PFSK-1 (cell line): ENCODE results near the gene CHRNA9.

Experiments used
- FOXP2 ChIP-seq: optimal IDR thresholded peaks from 2 replicates; pipeline ENCODE3; 2011; ENCODE audit warnings: borderline replicate concordance, control low read depth, inconsistent platforms; ENCODE audit not compliant: insufficient read depth; ENCODE audit errors: extremely low read length, extremely low read depth
- POLR2AphosphoS5 ChIP-seq: IDR thresholded peaks from 2 replicates; pipeline ENCODE4 v1.6.1; 2012; ENCODE audit warnings: low read depth, mild to moderate bottlenecking, control low read depth, low read length, moderate library complexity
- SIN3A ChIP-seq: IDR thresholded peaks from 2 replicates; pipeline ENCODE4 v1.6.1; 2012; ENCODE audit warnings: mild to moderate bottlenecking, low read length, moderate library complexity, borderline replicate concordance; ENCODE audit not compliant: insufficient read depth
- TAF1 ChIP-seq: IDR thresholded peaks from 2 replicates; pipeline ENCODE4 v1.6.1; 2012; ENCODE audit warnings: low read length, control low read depth, borderline replicate concordance; ENCODE audit not compliant: insufficient read depth
- TF ChIP-seq, protein P1 (sequence below), 2 experiments: IDR thresholded peaks; 2 replicates each; pipeline versions ENCODE4 v1.6.1 to v1.8.0; 2011 to 2012; ENCODE audit warnings: low read depth in 2 of 2, low read length in 2 of 2, control low read depth in 1 of 2, inconsistent platforms in 1 of 2, mild to moderate bottlenecking in 1 of 2, moderate library complexity in 1 of 2; ENCODE audit not compliant: insufficient read depth in 1 of 2

The CHRNA9 gene

GRCh38 chr4:40306976-40307375, 28.2 kb upstream of the CHRNA9 start:
- no peak for TF ChIP-seq FOXP2
- TF ChIP-seq POLR2AphosphoS5, result no peak

- TF ChIP-seq POLR2AphosphoS5 (no peak), TAF1 (no peak), FOXP2 (no peak), SIN3A (no peak)
- TF ChIP-seq, protein P1, sequence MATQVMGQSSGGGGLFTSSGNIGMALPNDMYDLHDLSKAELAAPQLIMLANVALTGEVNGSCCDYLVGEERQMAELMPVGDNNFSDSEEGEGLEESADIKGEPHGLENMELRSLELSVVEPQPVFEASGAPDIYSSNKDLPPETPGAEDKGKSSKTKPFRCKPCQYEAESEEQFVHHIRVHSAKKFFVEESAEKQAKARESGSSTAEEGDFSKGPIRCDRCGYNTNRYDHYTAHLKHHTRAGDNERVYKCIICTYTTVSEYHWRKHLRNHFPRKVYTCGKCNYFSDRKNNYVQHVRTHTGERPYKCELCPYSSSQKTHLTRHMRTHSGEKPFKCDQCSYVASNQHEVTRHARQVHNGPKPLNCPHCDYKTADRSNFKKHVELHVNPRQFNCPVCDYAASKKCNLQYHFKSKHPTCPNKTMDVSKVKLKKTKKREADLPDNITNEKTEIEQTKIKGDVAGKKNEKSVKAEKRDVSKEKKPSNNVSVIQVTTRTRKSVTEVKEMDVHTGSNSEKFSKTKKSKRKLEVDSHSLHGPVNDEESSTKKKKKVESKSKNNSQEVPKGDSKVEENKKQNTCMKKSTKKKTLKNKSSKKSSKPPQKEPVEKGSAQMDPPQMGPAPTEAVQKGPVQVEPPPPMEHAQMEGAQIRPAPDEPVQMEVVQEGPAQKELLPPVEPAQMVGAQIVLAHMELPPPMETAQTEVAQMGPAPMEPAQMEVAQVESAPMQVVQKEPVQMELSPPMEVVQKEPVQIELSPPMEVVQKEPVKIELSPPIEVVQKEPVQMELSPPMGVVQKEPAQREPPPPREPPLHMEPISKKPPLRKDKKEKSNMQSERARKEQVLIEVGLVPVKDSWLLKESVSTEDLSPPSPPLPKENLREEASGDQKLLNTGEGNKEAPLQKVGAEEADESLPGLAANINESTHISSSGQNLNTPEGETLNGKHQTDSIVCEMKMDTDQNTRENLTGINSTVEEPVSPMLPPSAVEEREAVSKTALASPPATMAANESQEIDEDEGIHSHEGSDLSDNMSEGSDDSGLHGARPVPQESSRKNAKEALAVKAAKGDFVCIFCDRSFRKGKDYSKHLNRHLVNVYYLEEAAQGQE (IDR thresholded peaks at IDR 0.05; ENCODE audit: insufficient read depth in 1 of 2, low read depth in 2 of 2, low read length in 2 of 2), result no peak
Observed at GRCh38 chr4:40307627-40308497, 27.3 kb upstream of the CHRNA9 start.

DNA sequence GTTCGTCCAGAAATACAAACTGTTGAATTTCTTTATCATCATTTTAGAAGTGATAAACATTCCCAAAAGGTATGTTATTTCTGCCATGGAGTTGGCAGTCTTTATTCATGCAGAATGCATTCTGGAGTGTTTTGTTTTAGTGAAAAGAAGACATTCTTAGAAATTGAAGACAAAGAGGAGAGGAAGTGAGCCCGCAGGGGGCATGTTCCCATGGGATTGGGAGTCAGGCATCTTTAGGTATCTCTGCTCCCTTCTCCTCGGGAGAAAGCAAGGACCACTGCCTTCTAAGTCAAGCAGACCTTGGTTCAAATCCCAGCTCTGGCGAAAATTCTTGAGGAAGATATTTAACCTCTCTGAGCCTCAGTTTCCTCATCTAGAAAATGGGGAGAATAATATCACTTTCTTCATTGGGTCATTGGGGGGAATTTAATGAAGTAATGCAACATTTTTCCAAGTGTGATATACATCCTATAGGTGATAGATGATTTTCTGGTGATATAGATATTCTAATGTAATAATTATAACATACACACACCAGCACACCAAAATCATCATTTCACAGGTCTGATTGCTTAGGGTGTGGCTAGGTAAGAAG, 26.5 kb upstream of the CHRNA9 start:
- TF ChIP-seq FOXP2 (no peak), SIN3A (no peak), POLR2AphosphoS5 (no peak), TAF1 (no peak)
- TF ChIP-seq, protein P1 (IDR thresholded peaks at IDR 0.05; ENCODE audit: insufficient read depth in 1 of 2, low read depth in 2 of 2, low read length in 2 of 2), result no peak

DNA sequence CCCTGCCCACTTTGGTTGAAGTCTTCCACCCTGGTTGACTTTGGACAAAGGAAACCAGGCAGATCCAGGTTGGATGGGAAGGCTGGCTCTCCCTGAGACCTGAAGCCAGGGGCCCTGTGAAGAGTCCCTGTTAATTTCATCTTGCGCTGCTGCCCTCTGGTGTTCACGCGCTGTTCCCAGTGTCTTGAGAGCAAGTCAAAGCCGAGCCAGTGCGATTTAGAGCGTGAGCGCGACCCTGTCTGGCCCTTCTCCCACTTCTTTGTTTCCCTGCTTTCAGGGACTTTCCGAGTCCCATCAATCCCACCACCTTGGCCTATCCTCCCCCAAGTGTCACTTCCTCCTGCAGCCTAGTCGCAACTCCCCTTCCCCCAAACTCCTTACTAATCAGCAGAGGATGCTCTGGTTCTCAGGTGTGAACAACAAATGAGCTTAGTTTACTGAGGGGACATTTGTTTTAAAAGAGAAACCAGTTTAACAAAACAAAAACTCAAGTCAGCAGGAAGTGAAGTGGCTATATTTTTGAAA, 25.8 kb upstream of the CHRNA9 start:
- TF ChIP-seq, protein P1 (IDR thresholded peaks at IDR 0.05; ENCODE audit: insufficient read depth in 1 of 2, low read depth in 2 of 2, low read length in 2 of 2), result no peak

DNA sequence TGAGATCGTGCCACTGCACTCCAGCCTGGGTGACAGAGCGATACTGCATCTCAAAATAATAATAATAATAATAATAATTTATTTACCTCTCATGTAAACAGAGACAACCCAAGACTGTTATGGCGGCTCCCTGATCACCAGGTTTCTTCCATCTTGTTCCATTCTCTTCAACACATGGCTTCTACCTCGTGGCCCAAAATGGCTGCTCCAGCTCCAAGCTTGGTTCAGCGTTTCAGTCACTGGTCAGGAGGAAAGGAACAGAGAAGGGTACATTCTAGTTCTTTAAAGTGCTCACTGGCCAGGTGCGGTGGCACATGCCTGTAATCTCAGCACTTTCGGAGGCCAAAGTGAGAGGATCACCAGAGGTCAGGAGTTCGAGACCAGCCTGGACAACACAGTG, 24.9 kb upstream of the CHRNA9 start:
- TF ChIP-seq, protein P1 (IDR thresholded peaks at IDR 0.05; ENCODE audit: insufficient read depth in 1 of 2, low read depth in 2 of 2, low read length in 2 of 2), result no peak
- no peak for TF ChIP-seq TAF1
- no peak for TF ChIP-seq FOXP2
- no peak for TF ChIP-seq SIN3A
- no peak for TF ChIP-seq POLR2AphosphoS5
